GM19238 (cell line): Measurements from ENCODE around the gene CDH23.

Source experiments
- DNase-seq: peaks from one replicate; pipeline ENCODE4 v3.0.0; 2011; ENCODE audit warnings: low spot score; ENCODE audit not compliant: insufficient read length

Gene CDH23

DNA sequence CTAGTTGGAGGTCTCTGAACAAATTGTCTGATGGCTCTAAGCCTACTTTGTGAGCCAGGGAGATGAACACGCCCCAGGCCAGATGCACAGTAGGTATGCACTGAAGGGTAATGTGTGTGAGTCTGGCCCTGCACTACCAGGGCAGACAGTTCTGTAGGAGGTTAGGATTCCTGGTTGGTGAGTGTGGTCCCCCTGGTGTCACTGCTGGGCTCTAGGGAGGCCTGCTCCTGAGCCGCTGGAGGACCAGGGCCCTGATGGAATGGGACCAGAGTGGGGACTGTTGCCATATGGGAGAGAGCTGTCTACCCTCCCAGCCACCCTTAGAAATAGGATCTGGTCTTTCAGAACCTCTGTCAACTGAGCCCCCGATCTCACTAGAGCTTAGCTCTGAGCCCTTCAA lies 42.0 kb downstream of the CDH23 start:
- DNase-seq: no peak

- no peak for DNase-seq
Observed at GRCh38 chr10:71439670-71440425, 43.1 kb downstream of the CDH23 start.

DNA sequence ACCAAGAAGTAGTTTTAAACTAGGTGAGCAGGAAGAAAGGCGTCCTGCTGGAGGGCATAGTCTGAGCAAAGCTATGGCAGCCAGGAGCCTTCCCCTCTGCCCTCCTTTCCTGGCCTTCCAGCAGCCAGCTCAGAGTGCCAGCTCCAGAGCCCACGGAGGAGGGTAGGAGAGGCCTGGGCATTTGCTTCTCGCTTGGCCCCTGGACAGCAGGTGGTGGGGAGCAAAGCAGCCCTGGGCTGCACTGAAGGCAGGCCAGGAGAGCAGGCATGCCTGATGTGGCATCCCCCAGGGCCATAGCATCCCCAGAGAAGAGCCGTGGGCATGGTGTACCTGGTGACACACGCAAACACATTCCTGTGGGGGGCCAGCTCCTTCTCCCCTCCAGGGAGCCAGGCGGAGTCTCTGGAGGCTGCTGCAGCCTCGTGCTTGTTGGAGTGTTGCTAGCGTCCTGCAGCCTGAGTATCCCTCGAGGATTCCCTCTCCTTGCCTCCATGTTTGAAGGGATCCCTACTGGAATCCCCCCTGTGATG lies 43.9 kb downstream of the CDH23 start:
- no peak for DNase-seq

DNA sequence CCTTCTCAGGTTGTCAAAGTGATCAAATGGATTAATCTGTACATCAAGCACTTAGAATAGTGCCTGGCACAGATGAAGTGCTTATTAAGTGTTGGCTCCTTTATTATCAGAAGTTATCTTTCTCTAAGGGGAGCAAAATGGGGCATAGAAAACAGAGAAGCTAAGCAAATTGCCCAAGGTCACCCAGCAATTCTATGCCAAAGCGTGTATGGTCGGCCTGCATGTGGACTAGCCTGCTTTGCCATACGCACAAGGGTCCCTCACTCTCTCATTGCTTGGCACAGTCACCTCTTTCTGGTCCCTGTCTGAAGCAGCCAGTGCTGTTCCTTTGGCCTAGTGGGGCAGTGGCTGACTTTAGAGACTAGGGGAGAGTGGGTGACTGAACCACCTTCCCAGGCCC lies 45.3 kb downstream of the CDH23 start:
- DNase-seq: no peak

GRCh38 chr10:71442859-71443570 lies 46.3 kb downstream of the CDH23 start:
- no peak for DNase-seq

DNA sequence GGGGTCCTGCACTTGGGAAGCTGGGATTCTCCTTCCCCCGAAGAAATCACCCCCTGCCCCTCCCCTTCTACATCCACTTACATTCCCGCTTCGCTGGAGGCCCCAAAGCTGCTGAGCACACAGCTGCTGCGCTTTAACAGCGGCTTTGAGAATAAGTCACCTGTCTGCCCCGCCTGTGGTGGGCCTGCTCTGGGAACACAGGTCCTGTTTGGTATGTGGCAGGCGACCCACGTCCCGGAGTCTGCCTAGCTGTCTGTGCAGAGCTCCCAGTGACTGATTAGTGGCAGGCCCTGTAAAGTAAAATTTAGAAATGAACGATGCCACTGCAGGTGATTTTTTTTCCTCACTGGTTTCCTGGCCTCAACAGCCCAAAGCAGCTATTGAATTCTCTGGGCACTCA lies 47.0 kb downstream of the CDH23 start:
- no peak for DNase-seq

- DNase-seq: no peak
Observed at GRCh38 chr10:71444284-71445054, 47.7 kb downstream of the CDH23 start.

- no peak for DNase-seq
Observed at GRCh38 chr10:71447676-71448075, 51.0 kb downstream of the CDH23 start.

DNA sequence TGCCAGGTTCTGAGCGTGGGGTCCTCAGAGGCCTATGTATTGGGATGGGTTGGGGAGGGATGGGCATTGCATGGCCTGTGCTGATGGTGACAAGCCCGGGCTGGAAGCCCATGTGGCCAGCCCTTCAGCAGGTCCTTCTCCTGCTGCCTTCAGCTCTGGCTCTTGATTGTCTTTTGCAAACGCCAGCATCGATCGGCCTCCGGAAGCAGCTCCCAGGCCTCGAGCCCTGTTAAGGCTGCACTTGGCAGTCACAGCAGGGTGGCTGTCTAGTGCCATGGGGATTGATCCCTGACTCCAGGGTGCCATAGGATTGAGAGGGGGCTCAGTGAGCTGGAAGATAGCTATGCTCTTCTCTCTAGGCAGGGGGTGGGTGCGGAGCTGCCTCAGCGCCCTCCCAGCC lies 51.4 kb downstream of the CDH23 start:
- no peak for DNase-seq

- no peak for DNase-seq
Observed at GRCh38 chr10:71449026-71449425, 52.3 kb downstream of the CDH23 start.

DNA sequence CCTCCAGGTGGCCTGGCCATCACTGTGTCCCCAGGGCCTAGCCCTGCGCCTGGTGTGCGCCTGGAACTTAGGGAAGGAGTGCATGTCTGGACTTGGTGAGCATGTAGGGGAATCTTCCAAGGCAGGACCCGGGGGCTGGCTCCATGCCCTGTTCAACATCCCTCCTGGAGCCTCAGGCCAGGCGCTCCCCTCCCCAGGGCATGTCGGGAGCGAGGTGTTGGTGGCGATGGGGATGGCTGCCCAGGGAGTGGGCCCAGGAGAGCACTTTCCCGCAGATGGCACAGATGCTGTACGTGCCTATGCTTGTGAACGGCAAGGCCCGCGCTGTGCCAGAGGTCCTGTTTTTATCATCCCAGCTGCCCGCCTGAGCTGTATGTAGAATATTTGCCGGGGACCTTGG lies 55.0 kb downstream of the CDH23 start:
- no peak for DNase-seq

DNA sequence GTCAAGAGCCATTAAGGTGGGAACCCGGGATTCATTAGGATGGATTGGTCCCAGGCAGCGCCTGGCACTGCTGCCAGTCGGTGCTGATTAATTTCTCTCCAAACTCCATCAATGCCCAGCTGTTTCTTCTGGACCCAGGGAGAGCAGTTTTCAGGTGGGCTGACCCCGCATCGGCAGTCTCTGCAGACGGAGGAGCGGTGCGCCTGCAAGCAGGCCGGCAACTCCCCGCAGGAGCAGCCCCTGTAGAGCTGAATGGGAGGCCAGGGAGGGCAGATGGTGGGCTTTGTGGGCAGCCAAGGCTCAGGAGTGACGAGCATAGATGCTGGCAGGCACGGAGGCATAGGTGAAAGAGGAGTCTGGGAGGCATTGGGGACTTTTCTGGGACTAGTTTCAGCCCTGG lies 56.5 kb downstream of the CDH23 start:
- no peak for DNase-seq

GRCh38 chr10:71454347-71454746 lies 57.6 kb downstream of the CDH23 start:
- no peak for DNase-seq

DNA sequence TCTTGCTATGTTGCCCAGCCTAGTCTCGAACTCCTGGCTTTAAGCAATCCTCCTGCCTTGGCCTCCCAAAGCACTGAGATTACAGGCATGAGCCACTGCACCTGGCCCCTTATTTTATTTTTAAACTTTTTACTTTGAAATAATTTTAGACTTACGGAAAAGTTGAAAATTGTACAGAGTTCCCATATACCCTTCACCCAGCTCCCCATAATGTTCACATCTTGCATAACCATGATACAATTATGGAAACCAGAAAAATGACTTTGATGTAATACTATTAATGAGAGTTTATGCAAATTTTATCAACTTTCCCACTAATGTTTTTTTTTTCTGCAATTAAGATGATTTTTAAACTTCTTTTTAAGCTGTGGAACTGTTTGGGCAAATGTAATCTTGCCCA lies 58.3 kb downstream of the CDH23 start:
- no peak for DNase-seq

GRCh38 chr10:71456631-71457030 lies 59.9 kb downstream of the CDH23 start:
- no peak for DNase-seq

- no peak for DNase-seq
Observed at GRCh38 chr10:71457908-71458307, 61.2 kb downstream of the CDH23 start.

DNA sequence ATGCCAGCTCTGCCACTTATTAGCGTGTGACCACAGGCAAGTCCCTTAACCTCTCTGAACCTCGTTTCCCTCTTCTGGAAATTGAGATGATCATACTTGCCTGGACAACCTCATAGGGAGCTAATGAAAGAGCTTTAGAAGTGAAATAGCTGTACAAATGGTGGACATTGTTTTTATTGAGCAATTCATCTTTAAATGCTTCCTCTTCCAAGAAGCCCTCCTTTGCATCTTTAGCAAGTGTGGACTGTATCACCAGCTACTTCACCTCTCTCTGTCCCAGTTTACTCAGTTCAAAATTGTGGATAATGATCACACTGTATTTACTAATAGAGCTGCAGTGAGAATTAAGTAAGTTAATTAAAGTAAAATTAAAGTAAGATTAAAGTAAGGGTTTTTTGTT lies 61.7 kb downstream of the CDH23 start:
- no peak for DNase-seq

GRCh38 chr10:71459513-71459912 lies 62.8 kb downstream of the CDH23 start:
- no peak for DNase-seq

DNA sequence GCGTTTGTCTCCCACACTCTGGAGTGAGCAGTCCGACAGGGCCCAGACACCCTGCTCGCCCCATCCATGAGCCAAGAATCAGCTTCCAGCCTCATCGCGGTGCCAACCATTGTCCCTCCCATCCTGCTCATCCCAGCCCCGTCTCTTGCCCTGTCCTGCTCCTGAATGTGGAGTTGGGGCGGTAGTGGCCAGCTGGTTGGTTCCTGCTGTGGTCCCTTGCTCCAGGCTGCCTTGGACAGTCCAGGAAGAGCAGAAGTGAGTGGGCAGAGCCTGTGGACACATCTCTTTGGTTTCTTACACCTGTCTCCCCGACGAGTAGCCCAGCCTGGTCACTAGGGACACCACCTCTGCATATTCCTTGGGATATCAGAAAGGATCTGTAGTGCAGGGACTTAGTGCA lies 63.9 kb downstream of the CDH23 start:
- DNase-seq: no peak

DNA sequence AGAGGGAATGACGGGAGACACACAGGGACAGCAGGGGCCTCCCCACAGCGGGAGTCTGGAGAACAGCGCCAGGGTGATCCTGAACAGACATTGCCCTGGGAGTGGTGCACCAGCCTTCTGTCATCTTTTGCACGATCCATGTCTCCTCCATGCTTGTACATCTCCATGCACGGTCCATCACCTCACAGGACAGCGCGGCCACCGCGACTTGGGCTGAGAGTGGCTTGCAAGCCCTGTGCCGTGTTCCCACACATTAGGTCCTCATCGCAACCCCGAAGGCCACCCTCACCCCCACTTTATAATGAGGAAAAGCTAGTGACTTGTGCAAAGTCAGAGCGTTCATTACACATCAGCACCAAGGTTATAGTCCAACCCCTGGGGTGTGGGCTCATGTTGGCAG lies 64.7 kb downstream of the CDH23 start:
- no peak for DNase-seq

- DNase-seq: no peak
Observed at GRCh38 chr10:71462062-71462935, 65.6 kb downstream of the CDH23 start.
